Activated naive CD4-positive, alpha-beta T cell treated with anti-CD3 and anti-CD28 coated beads for 36 hours (primary cell): ENCODE results near the gene MRPL53. TPM values are rescaled to one million over a fixed set of nuclear protein-coding genes. Genes with fewer than 3 reads are reported as not detected.
"Not testable (repeated sequence)": the region's sequence is repeated elsewhere in the genome, so short reads cannot be mapped to it uniquely, and the experiment has no call there.

ENCODE experiments used
- CTCF ChIA-PET: fragments of 350-600 bp; sonication (Branson Sonifier 250); formaldehyde crosslinking; loops from one replicate; lab custom pipeline; 2021; ENCODE audit warnings: antibody characterized with exemption; lab: Charles Lee
- DNase-seq: peaks from one replicate; pipeline ENCODE4 v3.0.0-alpha.2; 2020
- H3K27ac Mint-ChIP-seq: one replicate; pipeline ENCODE4 v1.8.0; 2021; ENCODE audit warnings: mild to moderate bottlenecking, mixed read lengths
- H3K27me3 Mint-ChIP-seq: one replicate; pipeline ENCODE4 v1.8.0; 2021; ENCODE audit warnings: low read depth, mixed read lengths
- H3K36me3 Mint-ChIP-seq: one replicate; pipeline ENCODE4 v1.8.0; 2021; ENCODE audit warnings: low read depth, mixed read lengths
- H3K4me1 Mint-ChIP-seq: one replicate; pipeline ENCODE4 v1.8.0; 2021; ENCODE audit warnings: low read depth, mixed read lengths
- H3K4me3 Mint-ChIP-seq: one replicate; pipeline ENCODE4 v1.8.0; 2021; ENCODE audit warnings: mild to moderate bottlenecking, moderate library complexity, mixed read lengths
- H3K9me3 Mint-ChIP-seq: one replicate; pipeline ENCODE4 v1.8.0; 2021; ENCODE audit warnings: mixed read lengths
- intact Hi-C: fragments of 100-400 bp; cut with micrococcal nuclease; formaldehyde crosslinking; loops from one replicate; pipeline ENCODE4 v1.15.1; 2023
- total RNA-seq, 2 experiments: library from RNA; stranded (reverse); gene quantifications; one replicate each; pipeline ENCODE4 v1.2.3, GENCODE V29; 2021

Gene MRPL53
- total RNA-seq, 2 experiments from 2014 or later, result 112 to 117 TPM

DNA sequence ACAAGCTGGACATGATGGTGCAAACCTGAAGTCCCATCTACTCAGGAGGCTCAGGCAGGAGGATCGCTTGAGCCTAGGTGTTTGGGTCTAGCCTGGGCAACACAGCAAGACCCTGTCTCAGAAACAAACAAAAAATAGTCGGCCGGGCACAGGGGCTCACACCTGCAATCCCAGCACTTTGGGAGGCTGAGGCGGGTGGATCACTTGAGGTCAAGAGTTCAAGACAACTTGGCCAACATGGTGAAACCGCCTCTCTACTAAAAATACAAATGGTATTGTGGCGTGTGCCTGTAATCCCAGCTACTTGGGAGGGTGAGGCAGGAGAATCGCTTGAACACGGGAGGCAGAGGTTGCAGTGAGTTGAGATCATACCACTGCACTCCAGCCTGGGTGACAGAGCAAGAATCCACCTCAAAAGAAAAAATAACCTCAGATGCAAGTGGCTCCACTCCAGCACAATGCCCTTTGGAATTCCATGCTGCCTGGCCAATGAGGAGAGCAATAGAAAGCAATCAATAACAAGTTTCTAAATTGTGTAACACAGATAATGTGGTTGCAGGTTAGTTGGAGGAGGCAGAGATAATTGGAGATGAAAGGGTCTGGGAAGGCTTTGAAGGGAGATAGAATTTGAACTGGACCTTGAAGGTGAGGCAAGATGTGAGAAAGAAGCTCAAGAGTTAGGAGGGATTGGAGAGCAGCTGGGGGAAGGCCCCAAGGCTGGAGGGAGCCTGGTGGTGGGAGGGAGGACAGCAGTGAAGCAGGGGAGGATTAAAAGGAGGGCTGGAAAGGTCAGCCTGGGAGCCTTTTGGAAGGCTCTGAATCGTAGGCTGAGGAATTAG lies 16.4 kb upstream of the MRPL53 start:
- CTCF ChIA-PET, result interaction anchor here (0.6 kb wide), 1 partner anchor 172 kb away, joined by 3 read pairs; no protein-coding TSS in a partner anchor
- Mint-ChIP-seq H3K36me3 (peaks cover 27% of the 10 kb centered on the region), H3K27me3 (no peaks in the 10 kb centered on the region), H3K27ac (no peak overlapping the region), H3K4me1 (peaks cover 6% of the 10 kb centered on the region), H3K4me3 (no peak overlapping the region), H3K9me3 (no peaks in the 10 kb centered on the region)
- no peak for DNase-seq
- intact Hi-C loops, result no loop called here

DNA sequence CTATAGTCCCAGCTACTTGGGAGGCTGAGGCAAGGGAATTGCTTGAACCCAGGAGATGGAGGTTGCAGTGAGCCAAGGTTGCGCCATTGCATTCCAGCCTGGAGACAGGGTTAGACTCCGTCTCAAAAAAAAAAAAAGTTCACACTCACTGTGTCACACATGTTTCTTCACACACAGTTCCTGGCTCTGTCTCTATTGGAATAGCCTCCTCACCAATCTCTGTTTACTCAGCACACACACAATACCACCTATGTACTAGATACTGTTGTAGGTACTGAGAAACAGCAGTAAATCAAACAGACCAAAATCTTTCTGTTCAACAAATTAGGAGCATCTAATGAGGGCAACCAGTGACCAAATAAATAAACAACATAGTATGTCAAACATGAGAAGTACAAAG lies 13.7 kb upstream of the MRPL53 start:
- CTCF ChIA-PET, result interaction anchor here (8.2 kb wide), 1 partner anchor 100 kb away, joined by 144 read pairs; no protein-coding TSS in a partner anchor

GRCh38 chr2:74483675-74484164 lies 11.2 kb upstream of the MRPL53 start:
- Mint-ChIP-seq H3K36me3 (peaks cover 18% of the 10 kb centered on the region), H3K4me1 (peaks cover 32% of the 10 kb centered on the region), H3K27ac (peak overlapping the region; percentile 98), H3K4me3 (peak overlapping the region; percentile 93)
- CTCF ChIA-PET, result interaction anchor here (0.6 to 8.2 kb wide), 19 partner anchors 8 to 804 kb away, joined by 3 to 144 read pairs (median 4); partner anchors contain the start of genes HTRA2, INO80B and MRPL53
- H3K9me3 Mint-ChIP-seq, H3K27me3 Mint-ChIP-seq, DNase-seq: not testable (repeated sequence)
- intact Hi-C loops, result loop anchor here (1.0 to 5.0 kb wide), 11 partner anchors 11 to 393 kb away; partner anchors contain the start of genes AUP1, HK2, HTRA2 and MRPL53

More for the DNA sequence above, 13.7 kb upstream of the MRPL53 start:
- DNase-seq, result no peak
- no peak overlapping the region for H3K27ac Mint-ChIP-seq
- H3K27me3 Mint-ChIP-seq, result no peaks in the 10 kb centered on the region
- H3K4me3 Mint-ChIP-seq, result no peak overlapping the region
- H3K4me1 Mint-ChIP-seq, result peaks cover 15% of the 10 kb centered on the region
- H3K9me3 Mint-ChIP-seq, result no peaks in the 10 kb centered on the region
- intact Hi-C loops, result no loop called here
- peaks cover 16% of the 10 kb centered on the region for H3K36me3 Mint-ChIP-seq

- intact Hi-C loops, result loop anchor here (1.0 to 5.0 kb wide), 11 partner anchors 11 to 393 kb away; partner anchors contain the start of genes AUP1, HK2, HTRA2 and MRPL53
- H3K4me3 Mint-ChIP-seq, result peak within 1 kb of the TSS; percentile 93
- CTCF ChIA-PET, result interaction anchor here (0.5 to 8.2 kb wide), 23 partner anchors 8 to 198 kb away, joined by 3 to 144 read pairs (median 4); partner anchors contain the start of genes AUP1, HTRA2, INO80B and LBX2
- no peaks in the 10 kb centered on the region for H3K27me3 Mint-ChIP-seq
- DNase-seq, result peak; percentile 97
- no peaks in the 10 kb centered on the region for H3K9me3 Mint-ChIP-seq
- peaks cover 17% of the 10 kb centered on the region for H3K36me3 Mint-ChIP-seq
- peaks cover 32% of the 10 kb centered on the region for H3K4me1 Mint-ChIP-seq
- peak within 1 kb of the TSS; percentile 98 for H3K27ac Mint-ChIP-seq
Observed at GRCh38 chr2:74482801-74483674, 10.6 kb upstream of the MRPL53 start, which contains the start of the genes CCDC142 and TTC31. Gene CCDC142, minus strand, starts transcription at chr2:74482998. Its CDS starts 161 bp downstream, at chr2:74482837. Gene TTC31, plus strand, starts transcription at chr2:74483081. Its CDS starts 15 bp downstream, at chr2:74483096.

- intact Hi-C loops, result loop anchor here (2.0 to 5.0 kb wide), 2 partner anchors 235 to 353 kb away; partner anchors contain the start of gene HK2
- Mint-ChIP-seq H3K27me3 (no peaks in the 10 kb centered on the region), H3K4me3 (peak overlapping the region; percentile 93), H3K36me3 (peaks cover 16% of the 10 kb centered on the region), H3K27ac (peak overlapping the region; percentile 98), H3K9me3 (no peaks in the 10 kb centered on the region), H3K4me1 (peaks cover 32% of the 10 kb centered on the region)
- CTCF ChIA-PET, result interaction anchor here (0.5 to 8.2 kb wide), 18 partner anchors 7 to 109 kb away, joined by 3 to 144 read pairs (median 6); partner anchors contain the start of genes AUP1, HTRA2, INO80B and LBX2
- peak; percentile 57 for DNase-seq
Observed at GRCh38 chr2:74481961-74482800, 9.7 kb upstream of the MRPL53 start.

GRCh38 chr2:74481431-74481830 lies 9.0 kb upstream of the MRPL53 start:
- Mint-ChIP-seq H3K27me3 (no peaks in the 10 kb centered on the region), H3K4me3 (peak overlapping the region; percentile 93), H3K36me3 (peaks cover 16% of the 10 kb centered on the region), H3K9me3 (no peaks in the 10 kb centered on the region), H3K27ac (no peak overlapping the region), H3K4me1 (peaks cover 32% of the 10 kb centered on the region)
- intact Hi-C loops, result loop anchor here (5.0 kb wide), 1 partner anchor 236 kb away; no protein-coding TSS in a partner anchor
- no peak for DNase-seq
- CTCF ChIA-PET, result interaction anchor here (1.1 to 8.2 kb wide), 10 partner anchors 9 to 104 kb away, joined by 3 to 144 read pairs (median 9); partner anchors contain the start of genes HTRA2, INO80B, LBX2 and MRPL53

GRCh38 chr2:74474899-74475298 lies 2.4 kb upstream of the MRPL53 start:
- intact Hi-C loops, result loop anchor here (2.0 kb wide), 1 partner anchor 142 kb away; no protein-coding TSS in a partner anchor
- no peaks in the 10 kb centered on the region for H3K9me3 Mint-ChIP-seq
- H3K36me3 Mint-ChIP-seq, result peaks cover 22% of the 10 kb centered on the region
- CTCF ChIA-PET, result interaction anchor here (0.9 to 1.2 kb wide), 6 partner anchors 8 to 140 kb away, joined by 3 to 5 read pairs (median 4); partner anchors contain the start of genes CCDC142, TTC31 and WBP1
- H3K27me3 Mint-ChIP-seq, result no peaks in the 10 kb centered on the region
- H3K27ac Mint-ChIP-seq, result no peak overlapping the region
- no peak for DNase-seq
- H3K4me3 Mint-ChIP-seq, result no peak overlapping the region
- H3K4me1 Mint-ChIP-seq, result peaks cover 23% of the 10 kb centered on the region

DNA sequence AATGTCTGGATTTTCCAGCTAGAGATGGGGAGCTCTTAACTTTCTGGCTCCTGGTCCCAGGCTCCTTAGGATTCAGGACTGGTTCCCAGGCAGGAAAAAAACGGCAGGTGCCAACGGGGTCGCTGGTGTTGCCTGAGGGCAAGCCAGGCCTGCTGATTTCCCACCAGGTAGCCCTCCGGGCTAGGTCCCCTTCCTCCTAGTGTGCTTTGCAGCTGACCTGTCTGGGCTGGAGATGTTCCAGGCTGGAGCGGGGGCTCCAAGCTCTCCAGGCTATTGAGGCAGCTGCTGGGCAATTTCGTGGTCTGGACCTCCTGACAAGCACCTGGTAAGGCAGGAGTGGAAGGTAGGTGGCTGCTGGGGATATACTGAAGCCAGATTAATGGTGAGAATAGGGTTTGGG lies 2.0 kb upstream of the MRPL53 start:
- peak overlapping the region; percentile 12 for H3K4me3 Mint-ChIP-seq
- peaks cover 23% of the 10 kb centered on the region for H3K4me1 Mint-ChIP-seq
- H3K9me3 Mint-ChIP-seq, result no peaks in the 10 kb centered on the region
- no peak overlapping the region for H3K27ac Mint-ChIP-seq
- no peaks in the 10 kb centered on the region for H3K27me3 Mint-ChIP-seq
- DNase-seq, result no peak
- intact Hi-C loops, result loop anchor here (2.0 kb wide), 1 partner anchor 142 kb away; no protein-coding TSS in a partner anchor
- peaks cover 21% of the 10 kb centered on the region for H3K36me3 Mint-ChIP-seq
- CTCF ChIA-PET, result interaction anchor here (0.7 to 1.1 kb wide), 3 partner anchors 9 to 139 kb away, joined by 3 to 4 read pairs (median 4); partner anchors contain the start of genes CCDC142 and TTC31

GRCh38 chr2:74472945-74473258 lies 422 bp upstream of the MRPL53 start:
- Mint-ChIP-seq H3K27ac (peak overlapping the region; percentile 98), H3K36me3 (peaks cover 18% of the 10 kb centered on the region), H3K27me3 (no peaks in the 10 kb centered on the region), H3K9me3 (no peaks in the 10 kb centered on the region), H3K4me1 (peaks cover 20% of the 10 kb centered on the region), H3K4me3 (peak overlapping the region; percentile 98)
- intact Hi-C loops, result loop anchor here (1.0 kb wide), 3 partner anchors 10 to 19 kb away; partner anchors contain the start of genes TTC31 and WBP1
- CTCF ChIA-PET, result interaction anchor here (1.0 to 2.9 kb wide), 4 partner anchors 9 to 143 kb away, joined by 3 to 31 read pairs (median 4); partner anchors contain the start of genes CCDC142 and TTC31
- DNase-seq, result no peak

DNA sequence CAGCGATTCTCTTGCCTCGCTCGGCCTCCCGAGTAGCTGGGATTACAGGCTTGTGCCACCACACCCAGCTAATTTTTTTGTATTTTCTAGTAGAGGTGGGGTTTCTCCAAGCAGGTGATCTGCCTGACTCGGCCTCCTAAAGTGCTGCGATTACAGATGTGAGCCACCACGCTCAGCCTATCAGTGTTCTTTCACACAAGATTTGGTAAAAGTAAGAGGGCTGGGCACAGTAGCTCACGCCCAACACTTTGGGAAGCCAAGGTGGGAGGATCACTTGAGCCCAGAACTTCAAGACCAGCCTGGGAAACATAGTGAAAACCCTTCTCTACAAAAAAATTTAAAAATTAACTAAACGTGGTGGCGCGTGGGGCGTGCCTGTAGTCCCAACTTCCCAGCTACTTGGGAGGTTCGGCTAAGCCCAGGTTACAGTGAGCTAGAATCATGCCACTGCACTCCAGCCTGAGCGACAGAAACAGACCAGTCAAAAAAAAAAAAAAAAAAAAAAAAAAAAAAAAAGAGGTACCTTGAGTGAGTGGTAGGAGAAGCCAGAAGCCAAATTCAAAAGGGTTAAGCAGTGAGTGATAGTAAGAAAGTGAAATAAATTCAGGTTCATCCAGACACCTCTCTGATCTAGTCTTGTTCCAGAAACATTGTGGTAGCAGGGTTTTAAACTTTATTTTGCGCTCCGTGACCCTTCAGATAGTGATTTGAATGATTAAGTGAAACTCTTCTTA lies 981 bp downstream of the MRPL53 start:
- peaks cover 18% of the 10 kb centered on the region for H3K36me3 Mint-ChIP-seq
- intact Hi-C loops, result loop anchor here (1.0 kb wide), 3 partner anchors 12 to 17 kb away; partner anchors contain the start of genes TTC31 and WBP1
- H3K9me3 Mint-ChIP-seq, result no peaks in the 10 kb centered on the region
- peak overlapping the region; percentile 98 for H3K27ac Mint-ChIP-seq
- peaks cover 20% of the 10 kb centered on the region for H3K4me1 Mint-ChIP-seq
- CTCF ChIA-PET, result interaction anchor here (0.6 to 2.9 kb wide), 3 partner anchors 9 to 624 kb away, joined by 3 to 31 read pairs (median 3); partner anchors contain the start of genes CCDC142 and TTC31
- peak overlapping the region; percentile 98 for H3K4me3 Mint-ChIP-seq
- no peak for DNase-seq
- no peaks in the 10 kb centered on the region for H3K27me3 Mint-ChIP-seq
